ENCODE results near the gene CMC2.

CMC2 gene

DNA sequence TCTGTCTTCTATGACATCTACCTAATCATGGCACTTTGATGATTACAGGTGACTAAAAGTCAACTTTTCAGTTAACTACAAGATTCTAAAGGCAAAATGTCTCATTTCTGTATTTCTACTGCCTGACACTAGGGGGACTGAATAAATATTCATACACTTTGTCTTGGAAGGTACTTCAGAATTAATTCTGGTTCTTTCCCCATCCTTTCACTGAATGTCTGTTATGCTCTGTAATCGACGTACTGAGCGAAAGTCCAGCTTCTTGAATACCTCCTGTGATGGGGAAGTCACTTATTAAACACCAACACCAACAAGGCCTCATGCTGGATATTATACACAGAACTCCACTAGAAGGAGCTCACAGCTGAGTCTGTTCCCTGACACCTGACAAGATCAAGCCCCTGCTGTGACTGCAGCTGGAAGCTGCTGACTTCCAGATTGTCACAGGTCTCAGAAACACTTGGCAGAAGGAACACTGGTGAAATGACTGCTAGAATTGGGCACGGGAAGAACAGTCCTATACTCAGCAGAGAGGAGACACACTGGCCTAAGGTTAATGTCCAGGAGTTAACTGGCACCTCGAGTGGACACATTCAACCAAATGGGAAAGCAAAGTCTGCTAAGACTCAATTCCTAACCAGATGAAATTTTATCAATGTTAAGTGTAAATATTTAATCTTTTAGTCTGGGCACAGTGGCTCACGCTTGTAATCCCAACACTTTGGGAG, 31.9 kb downstream of the CMC2 start:
- no peak for DNase-seq (ENCODE audit: low read depth, low spot score)

DNA sequence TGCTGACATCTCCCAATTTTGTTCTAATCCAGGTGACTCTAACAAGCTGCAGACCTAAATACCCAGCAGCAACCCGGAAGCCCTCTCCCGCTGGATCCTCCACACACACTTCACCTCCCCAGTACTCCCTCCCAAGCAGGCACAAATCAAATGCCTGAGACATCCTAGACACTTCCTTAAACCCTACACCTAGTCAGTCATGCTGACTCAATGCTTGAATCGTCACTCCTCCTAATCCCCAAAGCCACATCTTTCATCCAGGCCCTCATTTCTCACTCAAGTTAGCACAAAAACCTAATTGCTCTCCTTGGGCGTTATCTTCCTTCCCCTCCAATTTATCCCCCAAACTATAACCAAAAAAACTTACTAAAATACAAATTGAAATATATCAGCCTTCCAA, 32.7 kb downstream of the CMC2 start:
- no peak for DNase-seq (ENCODE audit: low read depth, low spot score)

DNA sequence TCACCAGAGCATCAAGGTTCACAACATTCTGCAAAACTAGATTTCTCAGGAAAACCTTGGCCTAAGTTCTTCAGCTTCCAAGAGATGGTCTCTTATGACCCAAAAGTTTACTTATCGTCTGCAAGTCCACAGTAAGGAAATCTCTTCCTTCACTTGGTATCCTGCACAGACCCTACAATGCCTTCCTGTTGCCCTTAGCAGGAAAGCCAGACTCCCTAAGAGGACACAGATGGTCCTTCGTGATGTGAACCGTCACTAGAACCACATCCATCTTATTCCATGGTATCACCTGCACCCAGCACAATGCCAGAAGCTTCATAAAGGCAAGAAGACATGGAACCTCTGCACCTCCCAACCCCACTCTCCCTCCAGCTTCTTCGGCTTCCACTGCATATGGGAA, 34.1 kb downstream of the CMC2 start:
- DNase-seq (ENCODE audit: low read depth, low spot score), result no peak

- DNase-seq (ENCODE audit: low read depth, low spot score), result no peak
These were observed 34.9 kb downstream of the CMC2 start for GRCh38 chr16:80971819-80972218.

DNA sequence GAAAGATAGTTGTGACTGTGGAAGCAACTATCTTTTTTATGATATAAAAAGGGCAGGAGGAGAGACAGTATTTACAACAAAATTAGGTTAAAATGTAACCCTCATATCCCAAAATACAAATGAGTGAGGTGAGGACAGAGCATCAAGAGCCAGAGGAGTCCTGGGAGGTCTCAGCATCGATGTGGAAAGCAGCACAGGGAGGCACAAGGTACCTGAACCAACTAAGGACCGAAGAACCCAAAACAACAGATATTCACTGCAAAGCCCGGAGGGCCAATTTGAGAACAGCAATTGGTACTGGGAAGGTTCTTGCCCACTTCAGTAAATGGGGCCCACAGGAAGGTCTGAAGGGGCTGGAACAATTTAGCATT, 37.6 kb downstream of the CMC2 start:
- no peak for DNase-seq (ENCODE audit: low read depth, low spot score)

- DNase-seq (ENCODE audit: low read depth, low spot score), result no peak
These were observed 38.1 kb downstream of the CMC2 start for GRCh38 chr16:80968386-80969113.

DNA sequence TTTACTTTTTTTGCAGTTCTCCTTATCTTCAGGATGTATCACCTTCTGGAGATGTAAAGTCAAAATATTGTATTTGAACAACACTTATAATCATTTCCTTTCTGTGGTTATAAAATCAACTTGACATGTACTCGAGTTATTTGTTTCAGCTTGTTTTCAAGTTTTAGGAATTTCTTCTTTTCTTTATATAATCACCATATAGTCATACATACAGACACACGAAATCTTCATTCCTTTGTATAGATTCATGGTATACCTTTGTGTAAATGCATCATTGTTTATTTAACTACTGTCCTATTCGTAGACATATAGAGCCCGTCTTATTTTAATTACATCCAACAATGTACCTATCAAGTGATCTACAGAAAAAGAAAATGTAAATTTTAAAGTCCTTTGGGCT, 40.1 kb downstream of the CMC2 start:
- DNase-seq (ENCODE audit: low read depth, low spot score), result no peak

- DNase-seq (ENCODE audit: low read depth, low spot score), result no peak
These were observed 42.3 kb downstream of the CMC2 start for GRCh38 chr16:80964351-80964750.

DNA sequence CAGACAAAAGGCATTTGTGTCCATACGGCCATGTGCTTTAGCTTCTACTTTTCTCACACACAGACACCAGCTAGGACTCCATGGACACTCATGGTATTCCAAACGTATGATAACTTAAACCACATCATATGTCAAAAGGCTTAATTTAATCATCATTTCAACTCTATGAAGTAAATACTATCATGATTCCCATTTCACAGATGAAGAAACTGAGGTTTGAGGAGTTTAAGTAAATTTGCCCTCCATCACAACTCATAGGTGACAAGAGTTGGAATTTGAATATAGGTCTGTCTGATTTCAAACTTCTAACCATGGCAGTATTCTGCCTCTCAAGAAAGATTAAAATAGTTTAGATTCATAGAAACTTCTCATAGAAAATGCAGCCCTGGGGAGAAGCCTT, 43.8 kb downstream of the CMC2 start:
- no peak for DNase-seq (ENCODE audit: low read depth, low spot score)

GRCh38 chr16:80958284-80958683, 48.4 kb downstream of the CMC2 start:
- DNase-seq (ENCODE audit: low read depth, low spot score), result no peak

DNA sequence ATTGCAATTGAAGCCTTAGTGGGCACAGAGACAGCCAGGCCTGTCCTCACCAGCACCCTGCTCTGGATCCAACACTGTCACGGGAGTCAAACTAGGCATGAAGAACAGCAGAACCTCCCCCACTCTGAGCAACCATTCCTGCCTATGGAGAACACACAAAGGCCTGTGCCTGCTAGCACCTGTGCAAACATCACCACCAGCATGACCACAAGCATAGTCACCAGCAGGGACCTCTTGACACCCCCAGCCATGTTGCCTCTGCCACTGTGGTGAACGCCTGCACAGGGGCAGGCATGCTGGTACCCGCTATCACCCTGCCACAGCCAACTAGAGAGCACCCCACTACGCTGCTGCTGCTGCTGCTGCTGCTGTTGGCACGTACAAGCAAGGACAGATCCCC, 51.7 kb downstream of the CMC2 start:
- DNase-seq (ENCODE audit: low read depth, low spot score), result no peak

DNA sequence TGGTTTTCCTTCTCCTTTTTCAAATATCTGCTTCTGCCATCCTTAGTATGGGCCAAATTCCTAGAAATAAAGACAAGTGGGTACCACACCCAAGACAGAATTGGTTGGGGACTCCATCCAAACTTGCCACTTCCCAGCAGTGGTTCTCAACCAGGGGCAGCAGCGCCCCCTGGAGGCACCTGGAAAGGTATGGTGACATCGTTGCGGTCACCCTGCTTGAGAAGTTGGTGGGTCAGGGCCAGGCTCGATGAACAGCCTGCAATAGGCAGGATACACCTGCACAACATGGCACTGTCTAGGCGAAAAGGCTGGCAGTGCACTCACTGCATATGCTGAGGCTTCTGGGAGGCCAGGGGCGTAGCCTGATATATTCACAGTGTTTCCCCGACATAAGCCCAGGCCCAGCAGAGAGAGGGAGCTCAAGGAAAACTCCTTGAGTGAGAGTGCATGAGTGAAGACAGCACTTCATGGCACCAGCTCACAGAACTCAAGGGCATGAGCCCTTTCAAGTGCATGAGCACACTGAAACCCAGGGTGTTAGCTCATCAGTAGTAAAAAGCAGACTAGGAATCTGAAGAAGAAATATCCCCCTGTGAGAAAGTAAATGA, 57.7 kb downstream of the CMC2 start:
- no peak for DNase-seq (ENCODE audit: low read depth, low spot score)

- DNase-seq (ENCODE audit: low read depth, low spot score), result no peak
These were observed 58.7 kb downstream of the CMC2 start for GRCh38 chr16:80947708-80948625.

GRCh38 chr16:80947239-80947638, 59.4 kb downstream of the CMC2 start:
- no peak for DNase-seq (ENCODE audit: low read depth, low spot score)

DNA sequence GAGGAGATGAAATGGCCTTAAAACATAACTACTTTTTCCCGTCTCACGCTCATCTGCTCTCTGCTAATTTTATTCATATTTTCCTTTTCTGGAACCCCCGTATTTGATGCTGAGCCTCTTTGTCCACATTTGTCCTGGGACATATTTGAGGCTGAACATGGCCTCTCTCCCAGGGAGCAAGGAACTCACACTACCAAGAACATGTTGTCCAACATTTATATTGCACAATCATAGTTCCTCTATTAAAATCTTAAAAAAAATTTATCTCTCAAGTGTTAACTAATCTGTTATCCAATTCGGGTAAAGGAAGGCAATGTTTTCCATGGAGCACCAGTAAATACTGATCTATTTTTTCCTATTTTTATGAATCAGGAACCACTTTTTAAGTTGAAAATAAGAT, 60.2 kb downstream of the CMC2 start:
- no peak for DNase-seq (ENCODE audit: low read depth, low spot score)

- no peak for DNase-seq (ENCODE audit: low read depth, low spot score)
These were observed 66.4 kb downstream of the CMC2 start for GRCh38 chr16:80940069-80940856.

GRCh38 chr16:80938879-80939260, 67.8 kb downstream of the CMC2 start:
- DNase-seq (ENCODE audit: low read depth, low spot score), result no peak

GRCh38 chr16:80938004-80938878, 68.4 kb downstream of the CMC2 start:
- DNase-seq (ENCODE audit: low read depth, low spot score), result peak; percentile 58

DNA sequence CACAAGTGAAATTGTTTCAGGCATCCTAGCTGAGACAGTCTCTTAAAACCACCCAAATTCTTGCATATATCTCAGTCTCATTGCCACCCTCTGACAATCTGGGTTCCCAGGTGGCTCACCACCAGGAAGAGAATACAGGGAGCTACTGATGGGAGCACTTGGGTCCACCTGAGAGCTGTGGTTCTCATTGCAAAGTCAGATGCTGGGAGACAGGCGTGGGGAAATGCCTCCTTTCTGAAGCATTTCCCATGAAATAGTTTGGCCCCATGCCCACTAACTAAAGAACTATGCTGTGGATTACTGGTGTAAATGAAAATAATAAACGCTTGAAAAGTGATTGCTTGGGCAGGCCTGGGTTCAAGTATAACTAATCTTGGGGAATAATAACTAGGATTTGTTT, 70.3 kb downstream of the CMC2 start:
- DNase-seq (ENCODE audit: low read depth, low spot score), result no peak

DNA sequence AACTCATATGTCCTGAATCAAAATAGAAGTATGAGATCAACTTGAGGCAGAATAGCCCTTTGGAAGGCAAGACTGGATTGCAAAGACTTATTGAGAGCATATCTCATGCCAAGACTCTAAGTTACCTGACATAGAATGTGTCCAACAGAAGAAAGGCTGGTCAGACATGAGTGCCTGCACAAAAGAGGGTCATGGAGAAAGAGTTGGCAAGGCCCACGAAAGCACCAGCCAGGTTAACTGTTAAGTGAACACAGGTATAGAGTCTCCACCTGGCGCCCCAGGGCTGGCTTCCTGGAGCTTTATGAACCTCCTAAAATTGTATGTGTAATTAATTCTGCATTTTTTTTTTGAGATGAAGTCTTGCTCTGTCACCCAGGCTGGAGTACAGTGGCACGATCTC, 71.0 kb downstream of the CMC2 start:
- DNase-seq (ENCODE audit: low read depth, low spot score), result no peak
